ENCODE data around the gene ERVK3-1.

DNA sequence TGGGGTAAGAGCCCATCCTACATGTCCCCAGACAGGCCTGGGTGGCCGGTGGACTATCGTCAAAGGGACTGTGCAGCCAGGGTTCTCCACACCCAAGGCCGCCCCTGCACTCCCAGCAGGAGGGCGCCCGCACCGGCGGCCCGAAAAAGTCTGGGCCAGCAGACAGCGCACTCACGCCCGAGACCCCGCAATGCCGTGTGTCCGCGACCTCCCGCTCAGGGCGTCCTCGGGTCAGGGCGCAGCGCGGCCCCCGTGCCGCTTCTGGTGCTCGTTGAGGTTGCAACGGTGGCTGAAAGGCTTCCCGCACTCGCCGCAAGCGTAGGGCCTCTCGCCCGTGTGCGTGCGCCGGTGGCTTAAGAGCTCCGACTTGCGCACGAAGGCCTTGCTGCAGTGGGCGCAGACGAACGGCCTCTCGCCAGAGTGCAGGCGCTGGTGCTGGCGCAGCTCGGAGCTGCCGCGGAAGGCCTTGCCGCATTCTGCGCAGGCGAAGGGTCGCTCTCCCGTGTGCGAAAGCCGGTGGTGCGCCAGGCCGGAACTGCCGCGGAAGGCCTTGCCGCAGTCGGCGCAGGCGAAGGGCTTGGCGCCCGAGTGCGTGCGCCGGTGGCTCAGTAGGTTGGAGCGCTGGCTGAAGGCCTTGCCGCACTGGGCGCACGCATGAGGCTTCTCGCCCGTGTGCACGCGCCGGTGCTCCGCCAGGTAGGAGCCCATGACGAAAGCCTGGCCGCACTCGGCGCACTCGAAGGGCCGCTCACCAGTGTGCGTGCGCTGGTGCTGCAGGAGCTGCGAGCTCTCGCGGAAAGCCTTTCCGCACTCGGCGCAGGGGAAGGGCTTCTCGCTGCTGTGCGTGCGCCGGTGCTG lies 51.0 kb downstream of the ERVK3-1 start:
- TF ChIP-seq EGR1 (IDR thresholded peaks at IDR 0.05; ENCODE audit: borderline replicate concordance, low read depth, low read length) (no peak), PHF8 (conservative IDR thresholded peaks at IDR 0.05; ENCODE audit: low read depth, low read length) (no peak)
